Choroid plexus epithelial cell (primary cell): Measurements from ENCODE around the gene ACTN2.
A peak's percentile ranks its signal among the peaks of the same experiment; 100 is the strongest.

ENCODE experiments used
- DNase-seq: peaks from one replicate; pipeline ENCODE4 v3.0.0-alpha.2; 2010; ENCODE audit warnings: low read depth
- H3K4me3 ChIP-seq: 2 replicates; pipeline ENCODE4 v1.5.1; 2011; ENCODE audit warnings: low read depth, mild to moderate bottlenecking, control low read depth, low read length, moderate library complexity
- TF ChIP-seq, protein P1 (sequence below): conservative IDR thresholded peaks from 2 replicates; pipeline ENCODE4 v1.5.1; 2011; ENCODE audit warnings: low read depth, mild to moderate bottlenecking, control low read depth, inconsistent platforms, low read length, moderate library complexity

The ACTN2 gene

DNA sequence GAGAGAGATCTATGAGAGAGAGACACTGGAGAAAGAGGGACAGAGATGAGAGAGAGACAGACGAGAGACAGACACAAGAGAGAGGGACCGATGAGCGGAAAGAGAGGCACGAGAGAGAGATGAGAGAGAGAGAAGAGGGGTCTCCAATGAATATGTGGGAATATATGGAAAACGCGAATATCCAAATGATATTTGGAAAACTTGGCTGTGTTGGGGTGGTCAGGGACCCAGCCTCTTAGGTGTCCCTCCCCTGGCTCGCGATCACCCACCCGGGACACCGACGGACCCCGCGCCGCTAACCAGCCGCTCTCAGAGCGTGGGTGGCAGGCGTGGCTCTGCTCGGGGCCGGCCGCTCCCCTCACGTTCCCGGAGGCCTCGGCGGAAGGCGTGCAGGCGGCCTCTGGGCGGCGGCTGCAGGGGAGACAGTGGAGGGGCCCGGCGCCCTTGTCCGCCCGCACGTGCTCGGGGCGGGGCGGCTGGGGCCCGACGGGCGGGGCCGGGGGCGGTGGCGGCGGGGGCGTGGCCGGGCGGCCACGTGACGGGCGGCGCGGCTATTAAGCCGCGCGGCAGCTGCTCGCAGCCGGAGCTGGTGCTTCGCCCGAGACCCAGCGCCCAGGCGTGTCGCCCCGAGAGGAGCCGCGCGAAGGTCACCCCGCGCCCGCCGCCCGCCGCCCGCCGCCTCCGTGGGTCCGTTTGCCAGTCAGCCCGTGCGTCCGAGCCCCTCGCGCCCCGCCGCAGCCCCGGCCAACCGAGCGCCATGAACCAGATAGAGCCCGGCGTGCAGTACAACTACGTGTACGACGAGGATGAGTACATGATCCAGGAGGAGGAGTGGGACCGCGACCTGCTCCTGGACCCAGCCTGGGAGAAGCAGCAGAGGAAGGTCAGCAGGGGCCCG lies at the start of gene ACTN2:
Gene ACTN2, plus strand, starts transcription at position 583 of the 898 bp plus-strand sequence. Its CDS starts 175 bp downstream, at position 758.
- peak within 1 kb of the TSS; percentile 45 for H3K4me3 ChIP-seq
- peak; percentile 15 for DNase-seq

DNA sequence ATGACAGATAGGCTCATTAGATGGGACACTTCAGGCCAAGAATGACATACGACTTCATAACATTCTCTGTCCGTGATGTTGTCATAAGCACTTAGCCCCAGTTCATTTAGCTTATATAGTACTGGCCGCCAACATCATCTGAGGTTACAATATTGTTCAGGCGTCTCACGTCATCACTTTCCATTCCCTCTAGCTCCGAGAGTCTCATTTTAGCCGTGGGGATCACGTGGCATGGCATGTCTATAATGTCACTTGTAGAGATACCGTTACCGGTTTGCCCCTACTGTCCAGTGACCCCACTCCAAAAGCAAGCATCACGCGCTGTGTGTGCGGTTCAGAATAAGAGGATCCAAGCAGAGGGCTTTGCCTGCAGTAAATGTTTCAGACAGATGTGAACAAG lies 47.4 kb upstream of the ACTN2 start:
- DNase-seq = no peak
- no peak overlapping the region for H3K4me3 ChIP-seq
- TF ChIP-seq, protein P1, sequence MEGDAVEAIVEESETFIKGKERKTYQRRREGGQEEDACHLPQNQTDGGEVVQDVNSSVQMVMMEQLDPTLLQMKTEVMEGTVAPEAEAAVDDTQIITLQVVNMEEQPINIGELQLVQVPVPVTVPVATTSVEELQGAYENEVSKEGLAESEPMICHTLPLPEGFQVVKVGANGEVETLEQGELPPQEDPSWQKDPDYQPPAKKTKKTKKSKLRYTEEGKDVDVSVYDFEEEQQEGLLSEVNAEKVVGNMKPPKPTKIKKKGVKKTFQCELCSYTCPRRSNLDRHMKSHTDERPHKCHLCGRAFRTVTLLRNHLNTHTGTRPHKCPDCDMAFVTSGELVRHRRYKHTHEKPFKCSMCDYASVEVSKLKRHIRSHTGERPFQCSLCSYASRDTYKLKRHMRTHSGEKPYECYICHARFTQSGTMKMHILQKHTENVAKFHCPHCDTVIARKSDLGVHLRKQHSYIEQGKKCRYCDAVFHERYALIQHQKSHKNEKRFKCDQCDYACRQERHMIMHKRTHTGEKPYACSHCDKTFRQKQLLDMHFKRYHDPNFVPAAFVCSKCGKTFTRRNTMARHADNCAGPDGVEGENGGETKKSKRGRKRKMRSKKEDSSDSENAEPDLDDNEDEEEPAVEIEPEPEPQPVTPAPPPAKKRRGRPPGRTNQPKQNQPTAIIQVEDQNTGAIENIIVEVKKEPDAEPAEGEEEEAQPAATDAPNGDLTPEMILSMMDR = no peak

More for the DNA sequence above, at the start of gene ACTN2:
- TF ChIP-seq, protein P1 = no peak

DNA sequence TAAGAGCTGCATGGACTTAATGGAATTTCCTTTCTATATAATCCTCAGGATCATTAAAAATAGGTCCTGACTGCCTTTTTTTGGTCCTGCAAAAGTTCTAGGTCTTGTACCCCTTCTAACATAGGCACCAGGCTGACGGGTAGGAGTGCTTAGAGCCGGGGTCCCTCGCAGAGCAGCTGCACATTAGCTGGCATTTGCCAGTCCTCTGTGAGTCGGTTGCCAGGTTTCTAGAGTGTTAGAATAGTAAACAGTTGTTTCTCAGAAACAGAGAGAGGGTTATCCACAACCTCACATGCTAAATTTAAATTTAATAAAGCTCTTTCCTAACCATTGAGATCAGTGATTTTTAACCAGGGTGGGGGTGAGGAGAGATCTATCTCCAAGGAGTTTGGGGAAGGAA lies 46.6 kb upstream of the ACTN2 start:
- no peak for DNase-seq
- no peak overlapping the region for H3K4me3 ChIP-seq
- TF ChIP-seq, protein P1 = no peak

DNA sequence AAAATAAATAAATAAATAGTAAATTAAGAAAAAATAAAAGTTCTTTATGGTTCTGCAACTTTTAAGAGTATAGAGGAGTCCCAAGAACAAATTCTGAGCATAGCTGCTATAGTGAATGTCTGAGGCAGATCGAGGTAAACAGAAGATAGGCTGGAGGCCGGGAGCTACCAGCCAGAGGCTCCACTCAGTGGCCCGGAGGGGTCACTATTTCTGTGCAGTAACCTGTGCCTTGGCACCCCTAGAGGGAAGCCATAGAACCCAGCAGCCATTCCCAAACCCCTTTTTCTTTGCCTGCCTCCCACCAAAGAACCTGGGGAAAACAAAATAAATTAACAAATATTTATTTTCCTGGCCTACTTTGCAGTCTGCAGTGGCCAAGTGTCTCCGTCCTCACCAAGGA lies 43.5 kb upstream of the ACTN2 start:
- H3K4me3 ChIP-seq = no peak overlapping the region
- no peak for DNase-seq
- TF ChIP-seq, protein P1 = no peak

DNA sequence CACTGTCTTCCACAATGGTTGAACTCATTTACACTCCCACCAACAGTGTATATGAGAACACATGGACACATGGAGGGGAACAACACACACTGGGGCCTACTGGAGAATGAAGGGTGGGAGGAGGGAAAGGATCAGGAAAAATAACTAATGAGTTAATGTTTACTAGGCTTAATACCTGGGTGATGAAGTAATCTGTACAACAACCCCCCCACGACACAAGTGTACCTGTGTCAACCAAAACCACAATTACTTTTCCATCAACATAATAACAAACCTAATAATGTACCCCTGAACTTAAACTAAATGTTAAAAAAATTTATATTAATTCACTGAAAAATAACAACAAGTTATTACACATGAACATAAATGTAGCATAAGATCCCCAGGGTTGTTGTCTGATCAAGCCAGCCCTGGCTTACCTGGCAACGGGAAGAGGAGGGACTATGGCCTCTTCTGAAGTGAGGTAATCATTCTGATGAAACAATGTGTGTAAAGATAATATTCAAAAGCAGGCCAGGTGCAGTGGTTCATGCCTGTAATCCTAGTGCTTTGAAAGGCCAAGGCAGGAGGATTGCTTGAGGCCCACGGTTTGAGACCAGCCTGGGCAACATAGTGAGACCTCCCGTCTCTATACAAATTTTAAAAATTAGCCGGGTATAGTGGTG lies 41.2 kb upstream of the ACTN2 start:
- DNase-seq = no peak
- TF ChIP-seq, protein P1 = no peak
- no peak overlapping the region for H3K4me3 ChIP-seq

DNA sequence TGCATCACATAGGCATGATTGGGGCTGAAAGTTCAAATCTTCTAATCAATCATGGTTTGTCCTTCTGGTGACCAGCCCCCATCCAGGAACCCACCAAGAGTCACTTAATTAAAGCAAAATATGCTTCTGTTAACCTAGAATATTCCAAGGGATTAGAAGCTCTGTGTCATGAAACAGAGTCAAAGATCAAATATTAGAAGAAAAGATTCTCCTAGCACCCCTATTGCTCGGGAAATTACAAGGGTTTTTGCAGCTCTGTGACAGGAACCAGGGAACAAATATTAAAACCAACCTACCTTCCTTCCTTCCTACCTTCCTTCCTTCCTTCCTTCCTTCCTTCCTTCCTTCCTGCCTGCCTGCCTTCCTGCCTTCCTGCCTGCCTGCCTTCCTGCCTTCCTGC lies 31.8 kb upstream of the ACTN2 start:
- TF ChIP-seq, protein P1 = no peak
- no peak overlapping the region for H3K4me3 ChIP-seq
- no peak for DNase-seq
